Astrocyte of the cerebellum (primary cell): ENCODE measurements around the gene SDSL.

Experiments
- DNase-seq: peaks from one replicate; pipeline ENCODE4 v3.0.0-alpha.2; 2011; ENCODE audit warnings: low read depth
- H3K4me3 ChIP-seq: 2 replicates; pipeline ENCODE4 v1.5.1; 2011; ENCODE audit warnings: mild to moderate bottlenecking, low read depth, low read length, moderate library complexity
- in situ Hi-C: cut with HindIII; loops from 2 replicates; pipeline ENCODE4 v1.10.0; 2017; ENCODE audit warnings: low sequenced_read_pairs
- TF ChIP-seq, protein P1 (sequence below): IDR thresholded peaks from 2 replicates; pipeline ENCODE4 v1.5.1; 2012; ENCODE audit warnings: low read length, low read depth, moderate library complexity, mild to moderate bottlenecking; ENCODE audit errors: missing control alignments

Gene SDSL

DNA sequence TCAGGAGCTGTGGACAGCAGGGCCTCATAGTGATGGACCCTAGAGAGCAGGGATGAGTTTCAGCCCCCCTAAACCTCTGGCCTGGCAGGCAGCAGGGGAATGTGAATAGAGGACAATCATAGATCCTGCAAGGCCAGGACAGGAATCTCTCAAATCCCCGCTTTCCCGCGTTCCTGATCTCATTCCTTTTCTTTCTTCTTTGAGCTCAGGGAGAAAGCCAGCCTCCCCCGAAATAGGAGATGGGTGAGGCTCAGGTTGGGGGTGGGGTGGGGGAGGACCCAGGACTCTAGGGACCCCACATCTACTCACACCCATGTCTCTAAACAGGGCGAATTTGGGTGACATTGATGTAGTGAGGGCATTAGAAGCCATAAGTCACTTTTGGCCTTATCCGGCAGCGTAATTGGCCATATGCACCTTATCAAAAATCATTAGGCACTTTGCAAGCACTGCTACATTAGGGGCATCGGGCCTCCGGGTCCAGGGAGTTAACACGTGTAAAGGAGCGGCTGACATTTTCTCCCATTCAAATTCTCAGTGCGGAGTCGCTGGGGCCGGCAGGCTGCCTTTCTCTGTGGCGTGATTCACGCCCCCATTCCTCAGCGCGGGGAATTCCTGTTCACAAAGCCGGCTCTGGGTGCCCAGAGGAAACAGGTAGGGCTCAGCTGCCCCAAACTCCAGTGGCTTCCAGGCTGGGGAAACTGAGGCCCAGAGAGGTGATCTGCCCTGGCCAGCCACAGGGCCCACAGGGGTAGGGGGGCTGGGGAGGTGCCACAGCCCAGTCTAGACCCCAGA, 48.0 kb downstream of the SDSL start:
- DNase-seq, result no peak
- TF ChIP-seq, protein P1, sequence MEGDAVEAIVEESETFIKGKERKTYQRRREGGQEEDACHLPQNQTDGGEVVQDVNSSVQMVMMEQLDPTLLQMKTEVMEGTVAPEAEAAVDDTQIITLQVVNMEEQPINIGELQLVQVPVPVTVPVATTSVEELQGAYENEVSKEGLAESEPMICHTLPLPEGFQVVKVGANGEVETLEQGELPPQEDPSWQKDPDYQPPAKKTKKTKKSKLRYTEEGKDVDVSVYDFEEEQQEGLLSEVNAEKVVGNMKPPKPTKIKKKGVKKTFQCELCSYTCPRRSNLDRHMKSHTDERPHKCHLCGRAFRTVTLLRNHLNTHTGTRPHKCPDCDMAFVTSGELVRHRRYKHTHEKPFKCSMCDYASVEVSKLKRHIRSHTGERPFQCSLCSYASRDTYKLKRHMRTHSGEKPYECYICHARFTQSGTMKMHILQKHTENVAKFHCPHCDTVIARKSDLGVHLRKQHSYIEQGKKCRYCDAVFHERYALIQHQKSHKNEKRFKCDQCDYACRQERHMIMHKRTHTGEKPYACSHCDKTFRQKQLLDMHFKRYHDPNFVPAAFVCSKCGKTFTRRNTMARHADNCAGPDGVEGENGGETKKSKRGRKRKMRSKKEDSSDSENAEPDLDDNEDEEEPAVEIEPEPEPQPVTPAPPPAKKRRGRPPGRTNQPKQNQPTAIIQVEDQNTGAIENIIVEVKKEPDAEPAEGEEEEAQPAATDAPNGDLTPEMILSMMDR, result no peak
- H3K4me3 ChIP-seq, result no peak overlapping the region
- in situ Hi-C loops, result no loop called here

DNA sequence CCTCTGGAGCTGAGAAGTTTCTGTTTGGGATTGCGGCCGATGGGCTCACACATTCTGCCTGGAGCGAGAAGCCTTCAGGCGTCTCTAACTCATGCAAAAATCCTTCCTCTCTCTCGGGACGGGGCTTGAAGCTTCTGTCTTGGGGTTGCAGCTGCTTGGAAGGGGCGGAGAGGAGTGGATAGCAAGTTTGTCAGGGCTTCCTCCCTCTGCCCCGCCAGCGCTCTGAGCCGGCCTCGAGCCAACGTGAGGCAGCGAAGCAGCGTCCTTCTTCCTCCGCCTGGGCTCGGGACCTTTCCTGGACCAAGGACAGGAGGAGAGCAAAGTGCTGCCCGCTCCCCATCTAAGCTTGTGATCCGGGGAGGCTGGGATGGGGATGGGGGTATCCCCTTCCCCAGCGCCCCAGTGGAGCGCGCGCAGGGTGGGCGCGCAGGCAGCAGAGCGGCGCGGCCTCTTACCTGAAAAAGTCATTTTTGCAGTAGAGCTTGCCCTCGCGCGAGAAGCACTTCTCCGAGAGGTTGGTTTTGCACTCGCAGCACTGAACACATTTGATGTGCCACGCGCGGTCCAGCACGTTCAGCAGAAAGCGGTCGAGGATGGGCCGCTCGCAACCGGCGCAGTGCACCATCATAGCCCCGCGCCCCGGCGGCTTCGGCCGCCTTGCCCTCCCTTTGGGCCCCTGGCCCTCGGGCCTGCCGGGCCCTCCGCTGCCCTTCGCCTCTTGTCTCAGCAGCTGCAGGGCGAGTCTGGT, 48.9 kb downstream of the SDSL start:
- in situ Hi-C loops, result no loop called here
- DNase-seq, result no peak

DNA sequence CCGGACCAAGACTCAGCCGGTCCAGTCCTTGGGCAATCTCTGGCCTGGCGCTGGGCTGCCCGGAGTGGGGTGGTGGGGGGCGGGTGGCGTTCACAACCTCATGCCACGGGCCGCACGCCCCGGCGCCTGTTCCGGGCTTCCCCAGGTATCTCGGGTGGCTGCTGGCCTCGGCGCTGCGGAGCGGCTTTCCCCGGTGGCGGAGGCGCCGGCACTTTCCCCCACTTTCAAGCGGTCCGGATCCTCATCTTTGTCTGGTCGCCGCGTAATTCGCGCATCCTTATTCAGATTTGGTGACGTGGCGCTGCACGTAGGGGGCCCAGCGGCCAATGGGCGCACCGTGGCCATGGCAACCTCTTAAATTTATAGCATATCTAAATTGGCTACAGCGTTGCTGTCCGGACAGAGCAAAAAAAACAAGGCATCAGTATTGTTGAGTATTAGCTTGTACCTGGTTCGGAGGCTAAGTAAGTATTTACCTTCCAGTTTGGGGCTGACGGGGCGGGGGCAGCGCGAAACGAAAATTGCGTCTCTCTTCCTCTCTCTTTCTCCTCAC, 49.5 kb downstream of the SDSL start, which contains the start of gene LHX5:
LHX5 (minus strand) TSS at position 253 of the 553 bp plus-strand sequence. CDS start 373 bp downstream, outside the sequence.
- H3K4me3 ChIP-seq, result no peak within 1 kb of the TSS
- in situ Hi-C loops, result no loop called here
- no peak for DNase-seq
- TF ChIP-seq, protein P1, result no peak

More for the DNA sequence above, 48.9 kb downstream of the SDSL start:
- TF ChIP-seq, protein P1, result no peak
- H3K4me3 ChIP-seq, result no peak overlapping the region

DNA sequence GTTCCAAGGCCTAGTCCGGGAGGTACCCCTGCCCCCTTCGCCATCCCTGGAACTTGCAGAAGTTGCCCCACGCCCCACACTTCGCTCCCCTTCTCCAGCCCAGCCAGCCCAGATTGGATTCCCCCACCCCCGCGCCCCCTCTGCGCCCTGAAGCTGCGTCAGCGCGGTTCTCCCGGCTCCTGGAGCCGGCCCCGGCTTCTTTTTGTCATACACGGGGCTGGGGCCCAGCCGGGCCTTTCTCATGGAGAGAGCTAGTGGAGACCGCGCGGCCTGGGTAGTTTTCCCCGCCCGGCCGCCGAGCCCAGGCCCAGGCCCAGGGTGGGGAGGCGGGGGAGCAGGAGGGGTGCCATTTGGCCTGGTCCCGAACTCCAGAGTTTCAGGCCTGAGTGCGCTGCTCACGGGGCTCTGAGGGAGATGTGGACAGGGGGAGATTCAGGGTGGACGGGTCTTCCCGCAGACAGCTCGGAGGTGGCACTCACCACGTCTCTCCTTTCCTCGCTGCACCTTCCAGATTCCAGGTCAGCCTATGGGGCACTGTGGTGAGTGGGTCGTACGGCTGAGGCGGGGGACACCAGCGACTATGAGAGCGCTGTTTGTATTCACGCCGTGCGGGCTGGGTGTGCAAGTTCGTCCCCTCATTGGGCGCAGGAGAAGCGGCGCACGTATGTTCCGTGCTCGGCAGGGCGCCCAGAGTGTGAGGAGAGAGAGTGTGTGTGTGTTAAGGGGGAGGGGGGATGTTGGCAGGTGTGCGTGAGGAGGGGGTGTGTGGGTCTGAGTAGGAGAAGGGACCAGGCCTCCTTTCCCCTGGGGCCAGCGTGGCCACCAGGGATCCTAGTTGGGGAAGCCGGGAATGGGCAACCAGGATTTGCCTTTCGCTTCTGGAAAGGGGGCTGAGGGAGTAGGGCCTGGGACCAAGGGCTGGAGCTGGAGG, 50.3 kb downstream of the SDSL start:
- in situ Hi-C loops, result no loop called here
- TF ChIP-seq, protein P1, result no peak
- H3K4me3 ChIP-seq, result no peak overlapping the region
- no peak for DNase-seq

DNA sequence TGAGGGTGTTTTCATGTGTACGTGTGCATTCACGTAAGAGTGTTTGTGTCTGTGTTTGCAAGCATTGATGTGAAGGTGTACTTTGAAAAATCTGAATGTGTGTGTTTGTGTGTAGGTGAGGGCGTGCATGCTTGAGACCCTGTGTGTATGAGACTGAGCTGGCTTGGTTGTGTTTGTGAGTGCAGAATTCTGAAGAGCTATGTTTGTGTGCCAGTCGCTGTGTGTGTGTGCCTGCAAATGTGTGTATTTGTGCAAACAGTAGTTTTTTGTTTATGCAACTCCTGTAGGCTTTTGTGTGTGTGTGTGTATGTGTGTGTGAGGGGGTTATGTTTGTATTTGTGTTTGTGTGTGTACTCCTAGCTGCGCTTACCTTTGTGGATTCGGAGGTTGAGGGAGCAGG, 51.2 kb downstream of the SDSL start:
- in situ Hi-C loops, result no loop called here
- TF ChIP-seq, protein P1, result no peak
- DNase-seq, result no peak
- H3K4me3 ChIP-seq, result no peak overlapping the region

DNA sequence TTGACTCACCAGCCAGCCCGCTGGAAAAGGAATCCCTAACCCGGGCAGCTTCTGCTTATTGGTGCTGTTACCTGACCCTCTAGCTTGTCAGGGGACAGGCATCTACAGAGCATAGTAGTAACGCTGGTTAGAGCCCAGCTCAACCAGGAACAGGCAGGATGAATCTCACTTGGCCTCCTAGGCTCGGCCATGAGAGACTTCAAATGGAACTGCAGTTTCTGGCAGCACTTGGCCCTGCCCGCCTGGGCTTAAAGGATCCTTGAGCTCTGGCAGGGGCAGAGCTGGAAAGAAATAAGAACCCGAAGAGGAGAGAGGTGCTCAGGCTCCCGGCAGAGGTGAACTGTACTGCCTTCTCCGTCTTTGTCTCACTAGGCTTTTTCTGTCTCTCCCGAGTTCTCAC, 51.8 kb downstream of the SDSL start:
- in situ Hi-C loops, result no loop called here
- TF ChIP-seq, protein P1, result no peak
- no peak overlapping the region for H3K4me3 ChIP-seq
- DNase-seq, result no peak
